ENCODE measurements around the gene SLC4A3. TPM values are rescaled to one million over a fixed set of nuclear protein-coding genes. Genes with fewer than 3 reads are reported as not detected.

SLC4A3 gene
- total RNA-seq, 1 experiment from 2014 or later: 8.7 TPM

DNA sequence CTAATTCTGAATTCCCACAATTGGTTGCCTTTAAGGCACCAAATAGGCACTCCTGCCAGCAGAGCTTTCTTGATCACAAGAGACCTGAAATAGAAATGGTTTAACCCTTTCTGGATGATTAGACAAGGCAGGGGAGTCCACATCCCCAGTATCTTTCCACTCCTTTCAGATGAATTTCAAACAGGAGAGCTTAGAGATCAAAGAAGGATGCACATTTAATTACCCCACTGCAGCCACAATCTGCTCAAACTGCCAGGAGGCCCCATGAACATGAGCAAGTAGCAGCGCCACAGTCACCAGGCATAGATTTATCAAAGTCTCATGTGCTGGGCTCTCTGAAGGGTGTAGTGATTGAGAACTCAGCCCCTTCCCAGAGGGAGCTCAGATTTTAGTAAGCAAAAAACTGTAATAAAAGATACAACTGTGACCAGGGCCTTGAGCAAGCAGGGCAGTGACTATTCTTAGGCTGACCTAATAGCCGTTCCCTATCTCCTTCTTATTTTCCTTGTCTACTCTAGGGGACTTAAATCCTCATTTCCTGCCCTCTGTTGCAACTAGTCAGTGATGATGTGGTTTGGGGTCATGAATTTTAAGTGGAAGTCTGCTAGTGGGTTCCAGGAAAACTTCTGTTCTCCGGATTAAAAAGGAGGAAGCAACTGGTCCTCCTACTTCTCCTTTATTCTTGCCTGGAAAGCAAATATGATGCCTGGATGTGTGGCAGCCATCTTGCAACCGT, 53.7 kb downstream of the SLC4A3 start:
- H3K4me3 Mint-ChIP-seq: no peak overlapping the region
- ChIA-PET POLR2A (no interaction called here), CTCF (interaction anchor here (1.5 to 2.8 kb wide), 2 partner anchors 9 to 39 kb away, joined by 3 to 8 read pairs; no protein-coding TSS in a partner anchor)
- H3K27ac Mint-ChIP-seq: no peak overlapping the region
- peaks cover 12% of the 10 kb centered on the region for H3K27me3 Mint-ChIP-seq (ENCODE audit: low read depth)
- H3K36me3 Mint-ChIP-seq: peaks cover 27% of the 10 kb centered on the region
- TF ChIP-seq ZNF423 (CRISPR knock-in tag; IDR thresholded peaks at IDR 0.05) (no peak), ZNF416 (CRISPR knock-in tag; IDR thresholded peaks at IDR 0.05) (no peak), ETV6 (CRISPR knock-in tag; IDR thresholded peaks at IDR 0.05) (no peak), MXD4 (CRISPR knock-in tag; IDR thresholded peaks at IDR 0.05; ENCODE audit: borderline replicate concordance) (no peak), KAT7 (CRISPR knock-in tag; IDR thresholded peaks at IDR 0.05; ENCODE audit: borderline replicate concordance) (no peak), ZNF317 (CRISPR knock-in tag; IDR thresholded peaks at IDR 0.05; ENCODE audit: borderline replicate concordance, low read depth) (no peak), ZNF219 (CRISPR knock-in tag; IDR thresholded peaks at IDR 0.05; ENCODE audit: borderline replicate concordance) (no peak)
- TF ChIP-seq, protein P1, sequence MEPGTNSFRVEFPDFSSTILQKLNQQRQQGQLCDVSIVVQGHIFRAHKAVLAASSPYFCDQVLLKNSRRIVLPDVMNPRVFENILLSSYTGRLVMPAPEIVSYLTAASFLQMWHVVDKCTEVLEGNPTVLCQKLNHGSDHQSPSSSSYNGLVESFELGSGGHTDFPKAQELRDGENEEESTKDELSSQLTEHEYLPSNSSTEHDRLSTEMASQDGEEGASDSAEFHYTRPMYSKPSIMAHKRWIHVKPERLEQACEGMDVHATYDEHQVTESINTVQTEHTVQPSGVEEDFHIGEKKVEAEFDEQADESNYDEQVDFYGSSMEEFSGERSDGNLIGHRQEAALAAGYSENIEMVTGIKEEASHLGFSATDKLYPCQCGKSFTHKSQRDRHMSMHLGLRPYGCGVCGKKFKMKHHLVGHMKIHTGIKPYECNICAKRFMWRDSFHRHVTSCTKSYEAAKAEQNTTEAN (CRISPR knock-in tag; IDR thresholded peaks at IDR 0.05): no peak
- TF ChIP-seq, protein P2, sequence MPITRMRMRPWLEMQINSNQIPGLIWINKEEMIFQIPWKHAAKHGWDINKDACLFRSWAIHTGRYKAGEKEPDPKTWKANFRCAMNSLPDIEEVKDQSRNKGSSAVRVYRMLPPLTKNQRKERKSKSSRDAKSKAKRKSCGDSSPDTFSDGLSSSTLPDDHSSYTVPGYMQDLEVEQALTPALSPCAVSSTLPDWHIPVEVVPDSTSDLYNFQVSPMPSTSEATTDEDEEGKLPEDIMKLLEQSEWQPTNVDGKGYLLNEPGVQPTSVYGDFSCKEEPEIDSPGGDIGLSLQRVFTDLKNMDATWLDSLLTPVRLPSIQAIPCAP (CRISPR knock-in tag; IDR thresholded peaks at IDR 0.05): no peak
- TF ChIP-seq, protein P3, sequence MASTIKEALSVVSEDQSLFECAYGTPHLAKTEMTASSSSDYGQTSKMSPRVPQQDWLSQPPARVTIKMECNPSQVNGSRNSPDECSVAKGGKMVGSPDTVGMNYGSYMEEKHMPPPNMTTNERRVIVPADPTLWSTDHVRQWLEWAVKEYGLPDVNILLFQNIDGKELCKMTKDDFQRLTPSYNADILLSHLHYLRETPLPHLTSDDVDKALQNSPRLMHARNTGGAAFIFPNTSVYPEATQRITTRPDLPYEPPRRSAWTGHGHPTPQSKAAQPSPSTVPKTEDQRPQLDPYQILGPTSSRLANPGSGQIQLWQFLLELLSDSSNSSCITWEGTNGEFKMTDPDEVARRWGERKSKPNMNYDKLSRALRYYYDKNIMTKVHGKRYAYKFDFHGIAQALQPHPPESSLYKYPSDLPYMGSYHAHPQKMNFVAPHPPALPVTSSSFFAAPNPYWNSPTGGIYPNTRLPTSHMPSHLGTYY (CRISPR knock-in tag; IDR thresholded peaks at IDR 0.05): no peak
- TF ChIP-seq, protein P4, sequence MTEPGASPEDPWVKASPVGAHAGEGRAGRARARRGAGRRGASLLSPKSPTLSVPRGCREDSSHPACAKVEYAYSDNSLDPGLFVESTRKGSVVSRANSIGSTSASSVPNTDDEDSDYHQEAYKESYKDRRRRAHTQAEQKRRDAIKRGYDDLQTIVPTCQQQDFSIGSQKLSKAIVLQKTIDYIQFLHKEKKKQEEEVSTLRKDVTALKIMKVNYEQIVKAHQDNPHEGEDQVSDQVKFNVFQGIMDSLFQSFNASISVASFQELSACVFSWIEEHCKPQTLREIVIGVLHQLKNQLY (CRISPR knock-in tag; IDR thresholded peaks at IDR 0.05): no peak
- TF ChIP-seq, protein P5, sequence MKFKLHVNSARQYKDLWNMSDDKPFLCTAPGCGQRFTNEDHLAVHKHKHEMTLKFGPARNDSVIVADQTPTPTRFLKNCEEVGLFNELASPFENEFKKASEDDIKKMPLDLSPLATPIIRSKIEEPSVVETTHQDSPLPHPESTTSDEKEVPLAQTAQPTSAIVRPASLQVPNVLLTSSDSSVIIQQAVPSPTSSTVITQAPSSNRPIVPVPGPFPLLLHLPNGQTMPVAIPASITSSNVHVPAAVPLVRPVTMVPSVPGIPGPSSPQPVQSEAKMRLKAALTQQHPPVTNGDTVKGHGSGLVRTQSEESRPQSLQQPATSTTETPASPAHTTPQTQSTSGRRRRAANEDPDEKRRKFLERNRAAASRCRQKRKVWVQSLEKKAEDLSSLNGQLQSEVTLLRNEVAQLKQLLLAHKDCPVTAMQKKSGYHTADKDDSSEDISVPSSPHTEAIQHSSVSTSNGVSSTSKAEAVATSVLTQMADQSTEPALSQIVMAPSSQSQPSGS (CRISPR knock-in tag; IDR thresholded peaks at IDR 0.05; ENCODE audit: borderline replicate concordance, low read depth): no peak
- TF ChIP-seq, protein P6, sequence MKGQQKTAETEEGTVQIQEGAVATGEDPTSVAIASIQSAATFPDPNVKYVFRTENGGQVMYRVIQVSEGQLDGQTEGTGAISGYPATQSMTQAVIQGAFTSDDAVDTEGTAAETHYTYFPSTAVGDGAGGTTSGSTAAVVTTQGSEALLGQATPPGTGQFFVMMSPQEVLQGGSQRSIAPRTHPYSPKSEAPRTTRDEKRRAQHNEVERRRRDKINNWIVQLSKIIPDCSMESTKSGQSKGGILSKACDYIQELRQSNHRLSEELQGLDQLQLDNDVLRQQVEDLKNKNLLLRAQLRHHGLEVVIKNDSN (CRISPR knock-in tag; IDR thresholded peaks at IDR 0.05): no peak
- TF ChIP-seq, protein P7, sequence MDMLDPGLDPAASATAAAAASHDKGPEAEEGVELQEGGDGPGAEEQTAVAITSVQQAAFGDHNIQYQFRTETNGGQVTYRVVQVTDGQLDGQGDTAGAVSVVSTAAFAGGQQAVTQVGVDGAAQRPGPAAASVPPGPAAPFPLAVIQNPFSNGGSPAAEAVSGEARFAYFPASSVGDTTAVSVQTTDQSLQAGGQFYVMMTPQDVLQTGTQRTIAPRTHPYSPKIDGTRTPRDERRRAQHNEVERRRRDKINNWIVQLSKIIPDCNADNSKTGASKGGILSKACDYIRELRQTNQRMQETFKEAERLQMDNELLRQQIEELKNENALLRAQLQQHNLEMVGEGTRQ (CRISPR knock-in tag; IDR thresholded peaks at IDR 0.05): no peak
- peaks cover 44% of the 10 kb centered on the region for H3K9me3 Mint-ChIP-seq
- no peak for DNase-seq (ENCODE audit: low spot score)
- ATAC-seq: no peak
- peaks cover 18% of the 10 kb centered on the region for H3K4me1 Mint-ChIP-seq

DNA sequence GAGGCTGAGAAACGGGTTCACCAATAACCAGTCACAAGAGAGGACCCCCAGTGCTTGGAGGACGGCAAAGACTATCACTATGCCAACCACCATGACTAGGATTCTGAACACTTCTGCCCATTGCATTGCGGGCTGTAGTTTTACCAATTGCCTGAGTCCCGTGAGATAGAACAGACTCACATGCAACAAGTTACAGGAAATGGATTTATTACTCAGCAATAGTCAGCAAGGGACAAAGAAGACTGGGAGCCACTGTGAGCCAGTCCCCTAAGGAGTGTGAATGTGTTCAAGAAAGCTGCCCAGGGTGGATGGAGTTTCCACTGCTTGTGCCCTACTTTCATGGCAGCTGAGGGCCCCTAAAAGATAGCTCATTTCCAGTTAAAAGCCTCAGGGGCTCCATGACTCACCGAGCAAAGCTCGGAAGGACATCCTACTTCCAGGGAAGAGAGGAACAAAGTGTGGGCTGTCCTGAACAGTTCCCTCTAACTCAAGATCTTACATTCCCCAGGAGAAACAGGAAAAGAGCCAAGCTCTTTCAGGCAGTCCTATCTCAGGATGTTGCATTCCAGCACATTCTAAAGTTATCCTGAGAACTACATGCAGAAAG, 54.4 kb downstream of the SLC4A3 start:
- Mint-ChIP-seq H3K9me3 (peaks cover 44% of the 10 kb centered on the region), H3K4me1 (peaks cover 24% of the 10 kb centered on the region), H3K36me3 (peaks cover 27% of the 10 kb centered on the region), H3K27ac (no peak overlapping the region), H3K4me3 (no peak overlapping the region), H3K27me3 (ENCODE audit: low read depth) (peaks cover 12% of the 10 kb centered on the region)
- ChIA-PET CTCF (interaction anchor here (2.8 kb wide), 1 partner anchor 40 kb away, joined by 8 read pairs; no protein-coding TSS in a partner anchor), POLR2A (no interaction called here)
- ATAC-seq: no peak
- no peak for DNase-seq (ENCODE audit: low spot score)
- TF ChIP-seq EMX1 (CRISPR knock-in tag; IDR thresholded peaks at IDR 0.05): no peak
- no peak for TF ChIP-seq OVOL2 (CRISPR knock-in tag; IDR thresholded peaks at IDR 0.05; ENCODE audit: borderline replicate concordance)
- no peak for TF ChIP-seq ZNF671 (CRISPR knock-in tag; IDR thresholded peaks at IDR 0.05)
- TF ChIP-seq, protein P8, sequence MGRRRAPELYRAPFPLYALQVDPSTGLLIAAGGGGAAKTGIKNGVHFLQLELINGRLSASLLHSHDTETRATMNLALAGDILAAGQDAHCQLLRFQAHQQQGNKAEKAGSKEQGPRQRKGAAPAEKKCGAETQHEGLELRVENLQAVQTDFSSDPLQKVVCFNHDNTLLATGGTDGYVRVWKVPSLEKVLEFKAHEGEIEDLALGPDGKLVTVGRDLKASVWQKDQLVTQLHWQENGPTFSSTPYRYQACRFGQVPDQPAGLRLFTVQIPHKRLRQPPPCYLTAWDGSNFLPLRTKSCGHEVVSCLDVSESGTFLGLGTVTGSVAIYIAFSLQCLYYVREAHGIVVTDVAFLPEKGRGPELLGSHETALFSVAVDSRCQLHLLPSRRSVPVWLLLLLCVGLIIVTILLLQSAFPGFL (CRISPR knock-in tag; IDR thresholded peaks at IDR 0.05; ENCODE audit: borderline replicate concordance): no peak
- TF ChIP-seq, protein P9, sequence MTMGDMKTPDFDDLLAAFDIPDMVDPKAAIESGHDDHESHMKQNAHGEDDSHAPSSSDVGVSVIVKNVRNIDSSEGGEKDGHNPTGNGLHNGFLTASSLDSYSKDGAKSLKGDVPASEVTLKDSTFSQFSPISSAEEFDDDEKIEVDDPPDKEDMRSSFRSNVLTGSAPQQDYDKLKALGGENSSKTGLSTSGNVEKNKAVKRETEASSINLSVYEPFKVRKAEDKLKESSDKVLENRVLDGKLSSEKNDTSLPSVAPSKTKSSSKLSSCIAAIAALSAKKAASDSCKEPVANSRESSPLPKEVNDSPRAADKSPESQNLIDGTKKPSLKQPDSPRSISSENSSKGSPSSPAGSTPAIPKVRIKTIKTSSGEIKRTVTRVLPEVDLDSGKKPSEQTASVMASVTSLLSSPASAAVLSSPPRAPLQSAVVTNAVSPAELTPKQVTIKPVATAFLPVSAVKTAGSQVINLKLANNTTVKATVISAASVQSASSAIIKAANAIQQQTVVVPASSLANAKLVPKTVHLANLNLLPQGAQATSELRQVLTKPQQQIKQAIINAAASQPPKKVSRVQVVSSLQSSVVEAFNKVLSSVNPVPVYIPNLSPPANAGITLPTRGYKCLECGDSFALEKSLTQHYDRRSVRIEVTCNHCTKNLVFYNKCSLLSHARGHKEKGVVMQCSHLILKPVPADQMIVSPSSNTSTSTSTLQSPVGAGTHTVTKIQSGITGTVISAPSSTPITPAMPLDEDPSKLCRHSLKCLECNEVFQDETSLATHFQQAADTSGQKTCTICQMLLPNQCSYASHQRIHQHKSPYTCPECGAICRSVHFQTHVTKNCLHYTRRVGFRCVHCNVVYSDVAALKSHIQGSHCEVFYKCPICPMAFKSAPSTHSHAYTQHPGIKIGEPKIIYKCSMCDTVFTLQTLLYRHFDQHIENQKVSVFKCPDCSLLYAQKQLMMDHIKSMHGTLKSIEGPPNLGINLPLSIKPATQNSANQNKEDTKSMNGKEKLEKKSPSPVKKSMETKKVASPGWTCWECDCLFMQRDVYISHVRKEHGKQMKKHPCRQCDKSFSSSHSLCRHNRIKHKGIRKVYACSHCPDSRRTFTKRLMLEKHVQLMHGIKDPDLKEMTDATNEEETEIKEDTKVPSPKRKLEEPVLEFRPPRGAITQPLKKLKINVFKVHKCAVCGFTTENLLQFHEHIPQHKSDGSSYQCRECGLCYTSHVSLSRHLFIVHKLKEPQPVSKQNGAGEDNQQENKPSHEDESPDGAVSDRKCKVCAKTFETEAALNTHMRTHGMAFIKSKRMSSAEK (CRISPR knock-in tag; IDR thresholded peaks at IDR 0.05; ENCODE audit: borderline replicate concordance): no peak
